A549 (cell line): Measurements from ENCODE around the gene ZMYND8.

Source experiments
- BCL3 ChIP-seq: fragments of >200 bp; sonication (Bioruptor Twin); formaldehyde crosslinking; IDR thresholded peaks from 3 replicates; pipeline ENCODE4 v1.6.1; 2016
- CHD2 ChIP-seq: fragments of 150-350 bp; IDR thresholded peaks from 2 replicates; pipeline ENCODE4 v1.6.1; 2014; ENCODE audit warnings: low read length; ENCODE audit not compliant: partially characterized antibody
- CTCF ChIP-seq: fragments of >200 bp; sonication (Bioruptor Twin); formaldehyde crosslinking; IDR thresholded peaks from 3 replicates; pipeline ENCODE4 v1.5.1; 2016
- POLR2A ChIP-seq: IDR thresholded peaks from 2 replicates; pipeline ENCODE4 v1.6.1; 2012; ENCODE audit warnings: mild to moderate bottlenecking, low read length

GRCh38 chr20:47250360-47250759, 106.1 kb downstream of the ZMYND8 start:
- TF ChIP-seq BCL3: no peak
- TF ChIP-seq POLR2A: no peak
- TF ChIP-seq CTCF: no peak
- TF ChIP-seq CHD2: no peak
